Mesendoderm (in vitro differentiated cells): Measurements from ENCODE around the gene LRRC8D.

Experiments
- DNase-seq: peaks from one replicate; pipeline ENCODE4 v3.0.0; 2013
- H2AK5ac ChIP-seq: 2 replicates; pipeline ENCODE4 v1.6.1; 2013; ENCODE audit warnings: low read length, inconsistent platforms
- H2BK120ac ChIP-seq: 2 replicates; pipeline ENCODE4 v1.6.1; 2013; ENCODE audit warnings: low read depth, mild to moderate bottlenecking, low read length, moderate library complexity, mixed read lengths
- H2BK15ac ChIP-seq: replicated peaks from 2 replicates; pipeline ENCODE4 v1.6.1; 2013; ENCODE audit warnings: low read depth, mild to moderate bottlenecking, moderate library complexity
- H2BK5ac ChIP-seq: 2 replicates; pipeline ENCODE4 v1.6.1; 2013; ENCODE audit warnings: low read length, inconsistent platforms
- H3K18ac ChIP-seq: 2 replicates; pipeline ENCODE4 v1.6.1; 2013; ENCODE audit warnings: mild to moderate bottlenecking, low read length, mixed read lengths
- H3K23ac ChIP-seq: one replicate; pipeline ENCODE4 v1.6.1; 2013; ENCODE audit warnings: low read length
- H3K27ac ChIP-seq: 2 replicates; pipeline ENCODE4 v1.5.1; 2013; ENCODE audit warnings: low read depth, mild to moderate bottlenecking, inconsistent platforms, low read length, moderate library complexity
- H3K27me3 ChIP-seq: 2 replicates; pipeline ENCODE4 v1.6.1; 2013; ENCODE audit warnings: low read length, control low read depth, mild to moderate bottlenecking, inconsistent platforms; ENCODE audit not compliant: insufficient read depth, poor library complexity
- H3K36me3 ChIP-seq: 2 replicates; pipeline ENCODE4 v1.6.1; 2013; ENCODE audit warnings: low read length, inconsistent platforms; ENCODE audit not compliant: control insufficient read depth, insufficient read depth
- H3K4ac ChIP-seq: one replicate; pipeline ENCODE4 v1.6.1; 2013; ENCODE audit warnings: low read depth, mild to moderate bottlenecking, low read length, moderate library complexity
- H3K4me1 ChIP-seq: 2 replicates; pipeline ENCODE4 v1.6.1; 2013; ENCODE audit warnings: low read depth, low read length, inconsistent platforms; ENCODE audit not compliant: control insufficient read depth
- H3K4me2 ChIP-seq: 2 replicates; pipeline ENCODE4 v1.6.1; 2013; ENCODE audit warnings: low read length
- H3K4me3 ChIP-seq: 2 replicates; pipeline ENCODE4 v1.5.1; 2013; ENCODE audit warnings: mild to moderate bottlenecking, low read length
- H3K56ac ChIP-seq: one replicate; pipeline ENCODE4 v1.6.1; 2013; ENCODE audit warnings: low read length
- H3K79me1 ChIP-seq: 2 replicates; pipeline ENCODE4 v1.6.1; 2013; ENCODE audit warnings: low read length, inconsistent platforms
- H3K79me2 ChIP-seq: 2 replicates; pipeline ENCODE4 v1.6.1; 2013; ENCODE audit warnings: mild to moderate bottlenecking, low read length; ENCODE audit not compliant: control insufficient read depth, insufficient read depth
- H3K9ac ChIP-seq: 2 replicates; pipeline ENCODE4 v1.6.1; 2013; ENCODE audit warnings: low read length, inconsistent platforms
- H4K5ac ChIP-seq: one replicate; pipeline ENCODE4 v1.6.1; 2013; ENCODE audit warnings: low read length
- H4K8ac ChIP-seq: one replicate; pipeline ENCODE4 v1.6.1; 2013; ENCODE audit warnings: low read depth, mild to moderate bottlenecking, control low read depth, low read length, moderate library complexity
- WGBS: extraction: QIAGEN DNeasy Blood & Tissue Kit; methylation state at CpG from one replicate; pipeline ENCODE4 v1.1.7; 2013; ENCODE audit warnings: low lambda C conversion rate, missing lambda C conversion rate; ENCODE audit not compliant: insufficient coverage; ENCODE audit errors: extremely low coverage; 5-methylcytosine and 5-hydroxymethylcytosine counted together

LRRC8D gene

GRCh38 chr1:89802051-89802450 is 18.8 kb upstream of the LRRC8D start:
- Histone ChIP-seq H3K9ac (no peak overlapping the region), H2BK5ac (no peak overlapping the region), H3K18ac (no peak overlapping the region), H3K79me2 (no peaks in the 10 kb centered on the region), H2AK5ac (no peak overlapping the region), H3K23ac (no peak overlapping the region), H3K4me3 (no peak overlapping the region), H3K27ac (no peak overlapping the region), H2BK120ac (no peak overlapping the region), H3K36me3 (no peaks in the 10 kb centered on the region), H3K56ac (no peak overlapping the region), H3K4me2 (no peak overlapping the region), H3K27me3 (no peaks in the 10 kb centered on the region), H3K4ac (no peak overlapping the region), H4K8ac (no peak overlapping the region), H4K5ac (no peak overlapping the region), H3K79me1 (no peaks in the 10 kb centered on the region), H2BK15ac (no peak overlapping the region), H3K4me1 (no peaks in the 10 kb centered on the region)
- DNase-seq = no peak
- WGBS = no CpG with 5 or more reads among the region's 2 CpGs

- no peaks in the 10 kb centered on the region for H3K27me3 ChIP-seq
- H3K56ac ChIP-seq = no peak overlapping the region
- no peaks in the 10 kb centered on the region for H3K79me2 ChIP-seq
- no peaks in the 10 kb centered on the region for H3K36me3 ChIP-seq
- no peak overlapping the region for H2BK5ac ChIP-seq
- H3K27ac ChIP-seq = no peak overlapping the region
- WGBS = no CpG with 5 or more reads among the region's 2 CpGs
- no peak overlapping the region for H2AK5ac ChIP-seq
- no peak overlapping the region for H3K4me2 ChIP-seq
- H2BK120ac ChIP-seq = no peak overlapping the region
- no peak overlapping the region for H3K9ac ChIP-seq
- H3K23ac ChIP-seq = no peak overlapping the region
- no peak overlapping the region for H4K8ac ChIP-seq
- H3K4me1 ChIP-seq = no peaks in the 10 kb centered on the region
- DNase-seq = no peak
- no peak overlapping the region for H3K4me3 ChIP-seq
- no peak overlapping the region for H3K18ac ChIP-seq
- H2BK15ac ChIP-seq = no peak overlapping the region
- no peak overlapping the region for H3K4ac ChIP-seq
- no peaks in the 10 kb centered on the region for H3K79me1 ChIP-seq
- H4K5ac ChIP-seq = no peak overlapping the region
These were observed 18.0 kb upstream of the LRRC8D start for GRCh38 chr1:89802841-89803240.

GRCh38 chr1:89804642-89805237 is 16.1 kb upstream of the LRRC8D start:
- Histone ChIP-seq H3K18ac (no peak overlapping the region), H3K9ac (no peak overlapping the region), H3K4me2 (no peak overlapping the region), H3K27ac (no peak overlapping the region), H3K23ac (no peak overlapping the region), H3K56ac (no peak overlapping the region), H3K36me3 (no peaks in the 10 kb centered on the region), H2BK5ac (no peak overlapping the region), H2BK15ac (no peak overlapping the region), H2BK120ac (no peak overlapping the region), H3K4me1 (peaks cover 11% of the 10 kb centered on the region), H3K4ac (no peak overlapping the region), H2AK5ac (no peak overlapping the region), H3K4me3 (no peak overlapping the region), H3K79me1 (no peaks in the 10 kb centered on the region), H3K79me2 (no peaks in the 10 kb centered on the region), H3K27me3 (no peaks in the 10 kb centered on the region), H4K8ac (no peak overlapping the region), H4K5ac (no peak overlapping the region)
- DNase-seq = peak; percentile 85
- no CpG with 5 or more reads among the region's 4 CpGs for WGBS

- no CpG with 5 or more reads among the region's 3 CpGs for WGBS
- H2BK15ac ChIP-seq = no peak overlapping the region
These were observed 14.2 kb upstream of the LRRC8D start for GRCh38 chr1:89806616-89807015.

GRCh38 chr1:89807503-89807902 is 13.3 kb upstream of the LRRC8D start:
- no peaks in the 10 kb centered on the region for H3K79me2 ChIP-seq
- H3K36me3 ChIP-seq = no peaks in the 10 kb centered on the region
- no peak overlapping the region for H2BK5ac ChIP-seq
- no peak overlapping the region for H3K4ac ChIP-seq
- H2AK5ac ChIP-seq = no peak overlapping the region
- H3K27ac ChIP-seq = no peak overlapping the region
- no peak overlapping the region for H4K5ac ChIP-seq
- peaks cover 11% of the 10 kb centered on the region for H3K4me1 ChIP-seq
- no peak overlapping the region for H2BK15ac ChIP-seq
- H3K9ac ChIP-seq = no peak overlapping the region
- WGBS = no CpG with 5 or more reads among the region's 2 CpGs
- no peak overlapping the region for H3K23ac ChIP-seq
- no peak overlapping the region for H4K8ac ChIP-seq
- H3K79me1 ChIP-seq = no peaks in the 10 kb centered on the region
- no peak for DNase-seq
- no peak overlapping the region for H2BK120ac ChIP-seq
- no peak overlapping the region for H3K4me3 ChIP-seq
- H3K27me3 ChIP-seq = no peaks in the 10 kb centered on the region
- no peak overlapping the region for H3K18ac ChIP-seq
- no peak overlapping the region for H3K56ac ChIP-seq
- no peak overlapping the region for H3K4me2 ChIP-seq

More at GRCh38 chr1:89806616-89807015, 14.2 kb upstream of the LRRC8D start:
- no peak overlapping the region for H2AK5ac ChIP-seq
- H3K23ac ChIP-seq = no peak overlapping the region
- peaks cover 11% of the 10 kb centered on the region for H3K4me1 ChIP-seq
- H3K9ac ChIP-seq = no peak overlapping the region
- H2BK120ac ChIP-seq = no peak overlapping the region
- H4K8ac ChIP-seq = no peak overlapping the region
- no peak for DNase-seq
- no peak overlapping the region for H2BK5ac ChIP-seq
- no peaks in the 10 kb centered on the region for H3K79me2 ChIP-seq
- no peak overlapping the region for H4K5ac ChIP-seq
- no peak overlapping the region for H3K56ac ChIP-seq
- no peak overlapping the region for H3K4ac ChIP-seq
- H3K27me3 ChIP-seq = no peaks in the 10 kb centered on the region
- no peak overlapping the region for H3K27ac ChIP-seq
- no peak overlapping the region for H3K18ac ChIP-seq
- no peaks in the 10 kb centered on the region for H3K79me1 ChIP-seq
- no peak overlapping the region for H3K4me2 ChIP-seq
- no peak overlapping the region for H3K4me3 ChIP-seq
- H3K36me3 ChIP-seq = no peaks in the 10 kb centered on the region

GRCh38 chr1:89807983-89808382 is 12.8 kb upstream of the LRRC8D start:
- no peak overlapping the region for H4K5ac ChIP-seq
- no peak overlapping the region for H3K4ac ChIP-seq
- H2AK5ac ChIP-seq = no peak overlapping the region
- H2BK15ac ChIP-seq = no peak overlapping the region
- no peak overlapping the region for H3K18ac ChIP-seq
- H3K4me3 ChIP-seq = no peak overlapping the region
- no CpG with 5 or more reads among the region's 1 CpG for WGBS
- peak overlapping the region; percentile 11 for H3K56ac ChIP-seq
- H3K27me3 ChIP-seq = no peaks in the 10 kb centered on the region
- H3K79me2 ChIP-seq = no peaks in the 10 kb centered on the region
- H3K23ac ChIP-seq = no peak overlapping the region
- H3K27ac ChIP-seq = no peak overlapping the region
- no peak overlapping the region for H2BK120ac ChIP-seq
- no peaks in the 10 kb centered on the region for H3K36me3 ChIP-seq
- no peaks in the 10 kb centered on the region for H3K79me1 ChIP-seq
- DNase-seq = no peak
- no peak overlapping the region for H2BK5ac ChIP-seq
- H4K8ac ChIP-seq = no peak overlapping the region
- H3K9ac ChIP-seq = no peak overlapping the region
- H3K4me1 ChIP-seq = peaks cover 11% of the 10 kb centered on the region
- H3K4me2 ChIP-seq = no peak overlapping the region
